HG02852 (cell line): ENCODE measurements around the gene TMEM74B.

ENCODE experiments used
- ATAC-seq: cut with Tn5 transposase; IDR thresholded peaks from one replicate; pipeline ENCODE4 v1.9.1; 2021; ENCODE audit warnings: mild to moderate bottlenecking, moderate library complexity; ENCODE audit not compliant: unreplicated experiment

Gene TMEM74B

DNA sequence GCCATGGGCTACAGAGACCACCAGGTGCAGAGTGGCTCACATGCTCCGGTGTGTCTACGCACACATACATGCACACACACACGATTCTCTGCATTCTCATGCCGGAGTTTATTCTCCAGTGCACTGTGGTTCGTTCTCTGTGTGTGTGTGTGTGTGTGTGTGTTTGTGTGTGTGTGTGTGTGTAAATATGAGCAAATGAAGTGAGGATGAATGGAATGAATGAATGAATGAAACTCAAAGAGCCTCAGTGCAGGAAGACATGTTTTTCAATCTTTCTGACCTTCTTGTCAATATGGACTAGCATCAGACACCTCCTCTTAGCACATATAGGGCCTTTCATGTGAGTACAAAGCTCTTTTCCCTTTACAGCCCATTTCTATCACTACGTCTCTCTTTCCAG is 1.6 kb downstream of the TMEM74B start:
- ATAC-seq = no peak

GRCh38 chr20:1182106-1182505 is 2.7 kb downstream of the TMEM74B start:
- ATAC-seq = no peak

DNA sequence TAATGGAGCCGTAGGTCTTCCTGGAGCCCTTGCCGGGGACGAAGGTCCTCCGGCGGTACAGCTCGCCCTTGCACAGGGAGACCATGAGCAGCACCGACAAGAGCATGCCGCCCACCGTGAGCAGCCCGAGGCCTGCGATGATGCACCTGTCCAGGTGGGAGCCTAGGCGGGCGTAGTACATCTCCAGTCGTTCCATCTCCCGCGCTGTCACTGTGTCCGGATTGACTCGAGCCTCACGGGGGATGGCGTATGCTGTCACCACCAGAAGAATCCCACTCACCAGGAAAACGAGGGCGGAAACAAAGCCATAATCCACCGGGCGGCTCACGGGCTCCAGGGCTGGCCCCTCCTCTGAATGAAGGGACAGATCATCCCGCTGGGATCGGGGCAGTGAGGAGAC is 3.8 kb downstream of the TMEM74B start:
- no peak for ATAC-seq

DNA sequence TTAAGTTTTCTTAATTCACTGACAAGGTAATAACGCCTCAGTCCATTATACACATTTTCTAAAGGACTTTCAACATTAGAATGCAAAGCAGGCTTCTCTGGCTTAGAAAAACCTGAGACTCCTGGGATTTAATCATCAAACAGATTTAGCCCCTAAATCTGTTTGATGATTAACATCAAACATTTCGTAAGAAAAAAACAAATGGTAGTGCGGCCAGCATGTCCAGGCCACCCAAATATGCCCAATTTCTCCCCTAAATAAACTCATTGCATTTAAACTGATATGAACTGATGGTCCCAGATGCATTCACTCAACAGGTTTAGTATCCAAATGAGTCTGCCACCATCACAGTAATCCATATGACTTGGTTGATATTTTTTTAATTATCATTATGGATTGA is 6.2 kb downstream of the TMEM74B start:
- ATAC-seq = no peak

GRCh38 chr20:1178103-1178502 is 6.7 kb downstream of the TMEM74B start:
- ATAC-seq = no peak

DNA sequence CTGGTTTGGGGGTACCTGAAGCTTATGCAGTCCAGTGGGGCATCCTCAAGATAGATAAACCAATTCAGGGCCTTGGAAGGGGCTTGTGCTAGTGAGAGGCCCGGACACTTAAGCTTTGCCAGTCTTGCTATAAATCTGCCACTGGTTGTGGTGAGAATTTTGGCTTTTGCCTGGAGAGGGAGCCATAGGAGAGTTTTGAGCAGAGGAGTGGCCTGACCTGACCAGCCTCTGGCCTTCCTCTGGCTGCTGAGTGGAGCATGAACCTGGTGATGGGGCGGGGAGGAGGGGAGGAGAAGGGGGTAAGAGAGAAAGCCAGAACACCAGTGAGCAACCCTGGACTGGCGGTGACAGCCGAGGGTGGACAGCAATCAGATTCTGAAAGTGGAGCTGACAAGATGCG is 7.1 kb downstream of the TMEM74B start:
- ATAC-seq = no peak

GRCh38 chr20:1174787-1175186 is 10.0 kb downstream of the TMEM74B start:
- no peak for ATAC-seq

- ATAC-seq = no peak
Measured at GRCh38 chr20:1173698-1174097, 11.1 kb downstream of the TMEM74B start.

GRCh38 chr20:1171461-1172093 is 13.2 kb downstream of the TMEM74B start:
- ATAC-seq = no peak

GRCh38 chr20:1169224-1169623 is 15.6 kb downstream of the TMEM74B start:
- ATAC-seq = no peak

- no peak for ATAC-seq
Measured at GRCh38 chr20:1166948-1167720, 17.6 kb downstream of the TMEM74B start.

DNA sequence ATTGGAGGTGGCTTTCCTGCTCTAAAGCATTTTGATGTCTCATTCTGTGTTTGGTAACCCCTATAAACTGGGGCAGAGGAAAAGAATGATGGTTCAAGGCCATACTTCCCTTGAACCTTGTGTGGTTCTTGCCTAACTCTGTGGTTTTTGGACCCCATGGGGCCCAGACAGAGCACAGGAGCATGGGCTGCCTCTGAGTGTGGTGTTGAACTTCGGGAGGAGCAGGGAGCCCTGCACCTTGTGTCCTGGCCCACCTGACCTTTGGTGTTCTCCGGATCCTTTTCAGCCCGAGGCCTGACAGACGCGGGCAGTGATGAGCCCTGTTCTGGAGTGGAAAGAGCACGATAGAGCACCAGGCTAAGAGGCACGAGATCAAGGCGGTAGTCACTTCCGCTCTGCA is 18.8 kb downstream of the TMEM74B start:
- no peak for ATAC-seq

DNA sequence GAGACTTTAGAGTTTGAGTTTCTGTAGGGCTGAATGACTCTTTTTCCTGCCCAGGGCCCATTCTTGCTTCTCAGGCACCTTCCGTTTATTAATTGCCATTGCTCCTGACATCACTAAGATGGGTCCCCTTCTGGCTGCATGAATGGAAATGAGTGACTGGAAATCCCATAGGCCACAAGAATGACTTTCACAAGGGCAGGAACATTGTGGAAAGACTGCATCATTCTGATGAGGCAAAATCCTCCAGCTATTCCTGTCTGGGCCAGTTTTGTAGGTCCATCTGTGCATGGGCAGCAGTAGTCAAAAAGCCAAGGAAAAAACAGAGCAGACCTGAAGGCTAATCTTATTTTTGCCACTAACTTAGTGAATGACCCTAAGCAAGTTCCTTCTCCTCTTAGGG is 19.3 kb downstream of the TMEM74B start:
- ATAC-seq = no peak

- no peak for ATAC-seq
Measured at GRCh38 chr20:1164871-1165270, 19.9 kb downstream of the TMEM74B start.

- no peak for ATAC-seq
Measured at GRCh38 chr20:1163653-1164052, 21.1 kb downstream of the TMEM74B start.

GRCh38 chr20:1163105-1163504 is 21.7 kb downstream of the TMEM74B start:
- ATAC-seq = no peak

- ATAC-seq = no peak
Measured at GRCh38 chr20:1160991-1161390, 23.8 kb downstream of the TMEM74B start.

DNA sequence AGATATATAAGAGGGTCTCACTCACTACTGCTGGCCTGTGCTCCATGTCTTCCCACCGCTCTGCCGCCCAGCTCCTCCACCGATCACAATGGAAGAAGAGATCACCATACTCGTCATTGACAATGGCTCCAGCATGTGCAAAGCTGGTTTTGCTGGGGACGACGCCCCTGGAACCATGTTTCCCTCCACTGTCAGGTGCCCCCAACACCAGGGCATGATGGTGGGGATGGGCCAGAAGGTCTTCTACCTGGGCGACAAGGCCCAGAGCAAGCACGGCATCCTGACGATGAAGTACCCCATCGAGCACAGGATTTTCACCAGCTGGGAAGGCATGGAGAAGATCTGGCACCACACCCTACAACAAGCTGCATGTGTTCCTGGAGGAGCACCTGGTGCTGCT is 24.3 kb downstream of the TMEM74B start:
- ATAC-seq = no peak

- ATAC-seq = no peak
Measured at GRCh38 chr20:1155342-1155741, 29.4 kb downstream of the TMEM74B start.

- ATAC-seq = no peak
Measured at GRCh38 chr20:1154691-1155090, 30.1 kb downstream of the TMEM74B start.

DNA sequence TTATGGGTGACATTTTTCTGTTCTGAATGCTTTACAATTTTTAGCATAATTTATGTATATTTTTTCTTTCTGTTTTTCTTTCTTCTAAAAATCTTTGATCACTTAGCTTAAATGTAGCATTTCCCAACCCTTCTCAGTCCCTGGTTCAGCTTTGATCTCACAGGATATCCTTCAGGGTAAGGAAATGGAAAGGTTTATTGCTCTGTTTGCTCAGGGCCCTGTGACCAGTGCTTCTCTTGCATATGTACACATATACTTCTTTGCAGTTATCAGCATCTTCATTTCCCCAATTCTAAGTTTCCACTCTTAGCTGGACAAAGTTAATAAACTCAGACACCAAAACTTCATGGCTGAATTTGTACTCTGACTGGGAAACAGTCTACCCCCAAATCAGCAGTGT is 30.6 kb downstream of the TMEM74B start:
- no peak for ATAC-seq

DNA sequence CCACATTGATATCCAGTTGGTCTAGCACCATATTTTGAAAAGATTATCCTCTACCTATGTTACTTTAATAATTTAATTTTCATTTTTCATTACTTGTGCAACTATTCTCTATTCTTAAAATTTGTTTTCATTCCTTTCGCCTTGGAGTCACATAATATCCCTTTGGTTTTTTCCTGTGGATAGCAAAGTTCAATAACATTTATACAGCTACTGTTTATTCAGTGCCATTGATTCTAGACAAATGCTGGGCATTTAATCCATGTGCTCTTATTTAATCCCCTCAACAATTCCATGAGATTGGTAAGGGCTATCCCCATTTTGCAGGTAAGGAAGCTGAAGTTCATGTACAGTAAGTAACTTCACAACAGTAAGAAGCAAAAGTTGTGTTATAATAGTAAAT is 33.8 kb downstream of the TMEM74B start:
- ATAC-seq = no peak

DNA sequence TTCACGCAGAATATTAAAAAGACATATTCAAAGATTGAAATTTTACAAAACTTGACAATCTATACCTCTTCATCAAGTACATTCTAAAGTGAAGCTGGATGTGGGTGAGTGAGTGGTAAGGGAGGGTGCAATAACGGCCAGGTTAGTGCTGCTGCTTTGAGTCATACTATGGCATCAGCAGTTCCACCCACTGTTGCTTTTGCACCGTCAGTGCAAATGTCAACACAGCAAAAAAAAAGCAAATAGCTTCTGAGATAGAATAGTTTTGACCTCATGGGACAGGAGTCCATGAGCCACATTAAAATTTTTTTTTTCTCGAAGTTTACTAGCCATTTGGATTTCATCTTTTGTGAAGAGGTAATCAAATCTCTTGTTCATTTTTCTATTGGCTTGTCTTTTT is 34.6 kb downstream of the TMEM74B start:
- no peak for ATAC-seq
